Loucy (cell line): ENCODE results near the gene CSNK2A1.

Experiments used
- H2AFZ ChIP-seq: fragments of 200-600 bp; sonication (generic); 2 replicates; pipeline ENCODE4 v1.6.0; 2016; ENCODE audit warnings: antibody characterized with exemption, mild to moderate bottlenecking, low read length, moderate library complexity
- H3F3A ChIP-seq: fragments of 200-600 bp; 2 replicates; pipeline ENCODE4 v1.6.0; 2016; ENCODE audit warnings: antibody characterized with exemption, low read depth, mild to moderate bottlenecking
- H3K27me3 ChIP-seq: fragments of 200-600 bp; sonication (generic); 2 replicates; pipeline ENCODE4 v1.6.1; 2014; ENCODE audit warnings: low read length, mild to moderate bottlenecking; ENCODE audit not compliant: insufficient read depth, poor library complexity, severe bottlenecking
- H3K36me3 ChIP-seq: fragments of 200-600 bp; sonication (generic); 2 replicates; pipeline ENCODE4 v1.6.1; 2016; ENCODE audit warnings: low read length; ENCODE audit not compliant: insufficient read depth
- H3K4me1 ChIP-seq: fragments of 200-600 bp; sonication (generic); 2 replicates; pipeline ENCODE4 v1.5.1; 2014; ENCODE audit warnings: low read length, mild to moderate bottlenecking; ENCODE audit not compliant: insufficient read depth, poor library complexity, severe bottlenecking
- H3K4me2 ChIP-seq: fragments of 200-600 bp; sonication (generic); 2 replicates; pipeline ENCODE4 v1.6.0; 2014; ENCODE audit warnings: antibody characterized with exemption, low read length, low read depth, mild to moderate bottlenecking; ENCODE audit not compliant: poor library complexity, severe bottlenecking
- H3K4me3 ChIP-seq: fragments of 200-600 bp; sonication (generic); 2 replicates; pipeline ENCODE4 v1.5.1; 2014; ENCODE audit warnings: low read length, mild to moderate bottlenecking, mixed read lengths; ENCODE audit not compliant: poor library complexity, severe bottlenecking
- H3K79me2 ChIP-seq: fragments of 200-600 bp; sonication (generic); 2 replicates; pipeline ENCODE4 v1.6.1; 2014; ENCODE audit warnings: low read length; ENCODE audit not compliant: insufficient read depth
- H3K9ac ChIP-seq: fragments of 200-600 bp; sonication (generic); 2 replicates; pipeline ENCODE4 v1.6.0; 2014; ENCODE audit warnings: mild to moderate bottlenecking, low read depth, low read length, moderate library complexity; ENCODE audit not compliant: poor library complexity, severe bottlenecking
- H3K9me2 ChIP-seq: fragments of 200-600 bp; sonication (generic); replicated peaks from 2 replicates; pipeline ENCODE4 v1.6.1; 2016; ENCODE audit warnings: low read depth, low read length, mixed read lengths
- H3K9me3 ChIP-seq: fragments of 200-600 bp; sonication (generic); 2 replicates; pipeline ENCODE4 v1.6.1; 2014; ENCODE audit warnings: mild to moderate bottlenecking, antibody characterized with exemption, low read length, low read depth; ENCODE audit not compliant: insufficient read depth
- H4K20me1 ChIP-seq: fragments of 200-600 bp; sonication (generic); 2 replicates; pipeline ENCODE4 v1.6.0; 2014; ENCODE audit warnings: antibody characterized with exemption, low read length, mild to moderate bottlenecking; ENCODE audit not compliant: insufficient read depth, poor library complexity, severe bottlenecking
- CTCF ChIP-seq: fragments of 200-600 bp; sonication (generic); conservative IDR thresholded peaks from 2 replicates; pipeline ENCODE4 v1.5.1; 2014; ENCODE audit warnings: mild to moderate bottlenecking, antibody characterized with exemption, low read length
- EZH2phosphoT487 ChIP-seq: fragments of 200-600 bp; IDR thresholded peaks from 2 replicates; pipeline ENCODE4 v1.6.1; 2018; ENCODE audit warnings: antibody characterized with exemption, mild to moderate bottlenecking, moderate library complexity, borderline replicate concordance

The CSNK2A1 gene

GRCh38 chr20:435558-435957, 108.0 kb downstream of the CSNK2A1 start:
- Histone ChIP-seq H4K20me1 (no peaks in the 10 kb centered on the region), H3K36me3 (peaks cover 45% of the 10 kb centered on the region)

GRCh38 chr20:434661-435419, 108.8 kb downstream of the CSNK2A1 start:
- TF ChIP-seq CTCF (no peak), EZH2phosphoT487 (no peak)
- Histone ChIP-seq H3K9me3 (no peaks in the 10 kb centered on the region), H3K79me2 (0 out of 2 replicates have a peak, but pooled peaks cover 6% of the 10 kb centered on the region), H2AFZ (no peak overlapping the region), H4K20me1 (no peaks in the 10 kb centered on the region), H3K36me3 (peaks cover 38% of the 10 kb centered on the region; the same call in 1 of the 2 replicates), H3K9ac (no peak overlapping the region), H3F3A (peaks cover 21% of the 10 kb centered on the region), H3K4me2 (no peak overlapping the region), H3K9me2 (no peaks in the 10 kb centered on the region), H3K27me3 (no peaks in the 10 kb centered on the region), H3K4me3 (no peak overlapping the region), H3K4me1 (peaks cover 48% of the 10 kb centered on the region)

More at GRCh38 chr20:435558-435957, 108.0 kb downstream of the CSNK2A1 start:
- H3K79me2 ChIP-seq: 0 out of 2 replicates have a peak, but pooled peaks cover 6% of the 10 kb centered on the region
- no peak overlapping the region for H3K4me2 ChIP-seq
- H3K4me1 ChIP-seq: peaks cover 55% of the 10 kb centered on the region
- TF ChIP-seq EZH2phosphoT487 (no peak), CTCF (no peak)
- no peaks in the 10 kb centered on the region for H3K9me3 ChIP-seq
- H3K27me3 ChIP-seq: no peaks in the 10 kb centered on the region
- peaks cover 21% of the 10 kb centered on the region for H3F3A ChIP-seq
- H3K9ac ChIP-seq: no peak overlapping the region
- no peaks in the 10 kb centered on the region for H3K9me2 ChIP-seq
- H3K4me3 ChIP-seq: no peak overlapping the region
- H2AFZ ChIP-seq: no peak overlapping the region

- Histone ChIP-seq H3F3A (peaks cover 16% of the 10 kb centered on the region), H3K79me2 (0 out of 2 replicates have a peak, but pooled peaks cover 6% of the 10 kb centered on the region), H3K4me2 (no peak overlapping the region), H3K27me3 (no peaks in the 10 kb centered on the region), H3K36me3 (peaks cover 41% of the 10 kb centered on the region; the same call in 1 of the 2 replicates), H4K20me1 (no peaks in the 10 kb centered on the region), H3K4me3 (no peak overlapping the region), H3K9me3 (no peaks in the 10 kb centered on the region), H3K4me1 (peaks cover 42% of the 10 kb centered on the region), H2AFZ (no peak overlapping the region), H3K9ac (no peak overlapping the region), H3K9me2 (no peaks in the 10 kb centered on the region)
- TF ChIP-seq EZH2phosphoT487 (no peak), CTCF (no peak)
Measured at GRCh38 chr20:434221-434620, 109.4 kb downstream of the CSNK2A1 start.
